OCI-LY7 (cell line): ENCODE data around the gene OR51L1. TPM values are rescaled to one million over a fixed set of nuclear protein-coding genes. Genes with fewer than 3 reads are reported as not detected.

ENCODE experiments used
- BruUV-seq: library from RNA; stranded (reverse); fragments of 400-500 nt; replicated peaks from 2 replicates; lab custom pipeline; 2021; lab: Mats Ljungman, UMichigan
- CTCF ChIA-PET: fragments of 300-600 bp; sonication (Branson Sonifier 250); formaldehyde crosslinking; loops from one replicate; lab custom pipeline; 2022; ENCODE audit warnings: antibody characterized with exemption; ENCODE audit not compliant: unreplicated experiment; lab: Charles Lee
- POLR2A ChIA-PET: fragments of 300-600 bp; sonication (Branson Sonifier 250); formaldehyde crosslinking; loops from one replicate; lab custom pipeline; 2022; ENCODE audit warnings: antibody characterized with exemption; lab: Charles Lee
- DNase-seq: peaks from one replicate; pipeline ENCODE4 v3.0.0-alpha.2; 2015; ENCODE audit warnings: low spot score
- H2AFZ ChIP-seq: fragments of 200-600 bp; sonication (generic), shearing (Covaris generic); 2 replicates; pipeline ENCODE4 v1.6.1; 2014; ENCODE audit warnings: mild to moderate bottlenecking, antibody characterized with exemption, low read length, moderate library complexity
- H3K27ac ChIP-seq: fragments of 200-600 bp; sonication (generic); 2 replicates; pipeline ENCODE4 v1.5.1; 2014; ENCODE audit warnings: mixed run types, low read depth, mild to moderate bottlenecking, moderate library complexity, low read length, inconsistent platforms; ENCODE audit not compliant: poor library complexity, severe bottlenecking
- H3K36me3 ChIP-seq: fragments of 200-600 bp; sonication (generic); 2 replicates; pipeline ENCODE4 v1.6.1; 2014; ENCODE audit warnings: mild to moderate bottlenecking, antibody characterized with exemption, low read length, moderate library complexity, mixed read lengths; ENCODE audit not compliant: insufficient read depth
- H3K4me1 ChIP-seq: fragments of 200-600 bp; sonication (generic); 2 replicates; pipeline ENCODE4 v1.5.1; 2014; ENCODE audit warnings: mild to moderate bottlenecking, low read length; ENCODE audit not compliant: insufficient read depth, poor library complexity, severe bottlenecking
- H3K4me2 ChIP-seq: fragments of 200-600 bp; sonication (generic); 2 replicates; pipeline ENCODE4 v1.6.1; 2014; ENCODE audit warnings: mild to moderate bottlenecking, low read length
- H3K4me3 ChIP-seq: fragments of 200-600 bp; sonication (generic); 2 replicates; pipeline ENCODE4 v1.5.1; 2014; ENCODE audit warnings: mild to moderate bottlenecking, low read depth, low read length; ENCODE audit not compliant: poor library complexity, severe bottlenecking
- H3K79me2 ChIP-seq: fragments of 200-600 bp; sonication (generic); 2 replicates; pipeline ENCODE4 v1.6.1; 2016; ENCODE audit warnings: low read depth, mild to moderate bottlenecking, low read length, moderate library complexity, mixed read lengths; ENCODE audit not compliant: insufficient read depth
- H3K9me2 ChIP-seq: fragments of 200-600 bp; sonication (generic); 2 replicates; pipeline ENCODE4 v1.6.1; 2016; ENCODE audit warnings: mild to moderate bottlenecking, low read length, mixed read lengths; ENCODE audit not compliant: insufficient read depth
- H3K9me3 ChIP-seq: fragments of 200-600 bp; sonication (generic); 2 replicates; pipeline ENCODE4 v1.6.1; 2014; ENCODE audit warnings: mild to moderate bottlenecking, mixed run types, low read length, mixed read lengths
- H4K20me1 ChIP-seq: fragments of 200-600 bp; sonication (generic); 2 replicates; pipeline ENCODE4 v1.6.1; 2014; ENCODE audit warnings: mild to moderate bottlenecking, antibody characterized with exemption, low read length, moderate library complexity, mixed read lengths; ENCODE audit not compliant: insufficient read depth
- CTCF ChIP-seq: fragments of 200-600 bp; sonication (generic); conservative IDR thresholded peaks from 2 replicates; pipeline ENCODE4 v1.5.1; 2014; ENCODE audit warnings: mild to moderate bottlenecking, antibody characterized with exemption, low read length, moderate library complexity, mixed read lengths
- EZH2phosphoT487 ChIP-seq: fragments of 200-600 bp; sonication (generic); IDR thresholded peaks from 2 replicates; pipeline ENCODE4 v1.6.1; 2018; ENCODE audit warnings: low read depth, borderline replicate concordance, mild to moderate bottlenecking, mixed run types, antibody characterized with exemption, low read length, moderate library complexity, mixed read lengths
- intact Hi-C: fragments of 100-400 bp; cut with micrococcal nuclease; formaldehyde crosslinking; loops from one replicate; pipeline ENCODE4 v1.10.0; 2022; ENCODE audit not compliant: unreplicated experiment
- total RNA-seq, 2 experiments: library from RNA; depleted of rRNA in 1 of 2; stranded (reverse); fragments of >200 nt in 1 of 2; shearing (Covaris generic) in 1 of 2; gene quantifications; 2 replicates each; pipeline ENCODE4 v1.2.3, GENCODE V29; 2014 to 2022

Gene OR51L1
- total RNA-seq, 2 experiments from 2014 or later: not detected

DNA sequence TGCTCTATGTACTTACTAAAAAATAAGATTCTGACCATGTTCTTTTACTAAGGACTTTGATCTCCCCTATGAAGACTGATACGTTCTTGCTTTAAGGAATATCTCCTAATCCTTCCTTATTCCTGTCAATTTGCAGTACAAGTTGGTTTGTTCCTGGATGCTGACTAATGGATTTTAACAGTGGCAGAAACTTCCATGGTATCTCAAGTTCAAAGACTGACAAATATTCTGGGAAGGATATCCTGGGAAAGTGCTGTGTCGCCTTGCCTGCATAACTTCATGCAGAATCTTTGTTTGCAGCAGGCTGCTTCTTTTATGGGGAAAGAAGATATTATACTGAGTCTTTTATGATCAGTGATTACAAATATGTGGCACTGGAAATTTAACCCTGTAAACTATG is 43.3 kb downstream of the OR51L1 start:
- no peaks in the 10 kb centered on the region for H3K36me3 ChIP-seq
- no peak for DNase-seq
- H3K79me2 ChIP-seq: no peaks in the 10 kb centered on the region
- intact Hi-C loops: no loop called here
- no peaks in the 10 kb centered on the region for H3K9me3 ChIP-seq
- BruUV-seq: no TSS peak
- no peak overlapping the region for H3K27ac ChIP-seq
- H4K20me1 ChIP-seq: no peaks in the 10 kb centered on the region
- H3K4me2 ChIP-seq: no peak overlapping the region
- POLR2A ChIA-PET: interaction anchor here (0.7 kb wide), 1 partner anchor 1393 kb away, joined by 3 read pairs; no protein-coding TSS in a partner anchor
- H3K9me2 ChIP-seq: no peaks in the 10 kb centered on the region
- no peak overlapping the region for H3K4me3 ChIP-seq
- H3K4me1 ChIP-seq: no peaks in the 10 kb centered on the region
- no peak for TF ChIP-seq CTCF
- no peak for TF ChIP-seq EZH2phosphoT487
- CTCF ChIA-PET: no interaction called here
- H2AFZ ChIP-seq: no peak overlapping the region

- no peak overlapping the region for H3K27ac ChIP-seq
- H3K36me3 ChIP-seq: no peaks in the 10 kb centered on the region
- no peak for DNase-seq
- H4K20me1 ChIP-seq: no peaks in the 10 kb centered on the region
- no peaks in the 10 kb centered on the region for H3K4me1 ChIP-seq
- intact Hi-C loops: no loop called here
- no peak overlapping the region for H3K4me3 ChIP-seq
- ChIA-PET POLR2A (interaction anchor here (0.7 kb wide), 1 partner anchor 1393 kb away, joined by 3 read pairs; no protein-coding TSS in a partner anchor), CTCF (no interaction called here)
- no peaks in the 10 kb centered on the region for H3K9me3 ChIP-seq
- no peaks in the 10 kb centered on the region for H3K79me2 ChIP-seq
- no TSS peak for BruUV-seq
- no peak for TF ChIP-seq EZH2phosphoT487
- TF ChIP-seq CTCF: no peak
- no peaks in the 10 kb centered on the region for H3K9me2 ChIP-seq
- H3K4me2 ChIP-seq: no peak overlapping the region
- H2AFZ ChIP-seq: no peak overlapping the region
Measured at GRCh38 chr11:5038341-5038740, 43.7 kb downstream of the OR51L1 start.

- ChIA-PET POLR2A (no interaction called here), CTCF (no interaction called here)
- TF ChIP-seq EZH2phosphoT487 (no peak), CTCF (no peak)
- no peak for DNase-seq
- no peak overlapping the region for H3K27ac ChIP-seq
- no peaks in the 10 kb centered on the region for H3K79me2 ChIP-seq
- H3K4me3 ChIP-seq: no peak overlapping the region
- H4K20me1 ChIP-seq: no peaks in the 10 kb centered on the region
- no peaks in the 10 kb centered on the region for H3K9me3 ChIP-seq
- no peaks in the 10 kb centered on the region for H3K9me2 ChIP-seq
- intact Hi-C loops: no loop called here
- no TSS peak for BruUV-seq
- no peak overlapping the region for H3K4me2 ChIP-seq
- H3K4me1 ChIP-seq: no peaks in the 10 kb centered on the region
- no peak overlapping the region for H2AFZ ChIP-seq
- H3K36me3 ChIP-seq: no peaks in the 10 kb centered on the region
Measured at GRCh38 chr11:5040876-5041275, 46.2 kb downstream of the OR51L1 start.
